ENCODE results near the gene NFIA.

DNA sequence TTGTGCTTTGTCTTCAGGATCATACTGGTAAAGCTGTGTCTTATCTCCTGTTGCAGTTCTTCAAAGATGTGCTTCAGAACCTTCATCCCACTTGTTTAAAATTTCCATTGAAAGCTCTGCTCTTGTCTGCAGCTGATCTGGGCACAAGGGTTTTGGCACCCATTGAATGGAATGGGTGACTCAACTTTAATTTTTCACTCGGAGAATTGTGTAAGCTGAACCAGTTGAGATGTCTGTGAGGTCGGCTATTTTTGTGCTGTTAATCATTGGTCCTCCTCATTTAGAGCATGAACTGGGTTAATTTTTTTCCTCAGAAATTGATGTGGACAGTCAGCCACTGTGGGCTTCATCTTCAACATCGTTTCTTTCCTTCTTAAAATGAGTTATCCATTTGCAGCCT, 390.5 kb downstream of the NFIA start:
- no peak for TF ChIP-seq EZH2 (IDR thresholded peaks at IDR 0.05; ENCODE audit: borderline replicate concordance, control insufficient read depth, low read depth, low read length)
- no peak for TF ChIP-seq ZNF24 (IDR thresholded peaks at IDR 0.05)
- TF ChIP-seq, protein P1, sequence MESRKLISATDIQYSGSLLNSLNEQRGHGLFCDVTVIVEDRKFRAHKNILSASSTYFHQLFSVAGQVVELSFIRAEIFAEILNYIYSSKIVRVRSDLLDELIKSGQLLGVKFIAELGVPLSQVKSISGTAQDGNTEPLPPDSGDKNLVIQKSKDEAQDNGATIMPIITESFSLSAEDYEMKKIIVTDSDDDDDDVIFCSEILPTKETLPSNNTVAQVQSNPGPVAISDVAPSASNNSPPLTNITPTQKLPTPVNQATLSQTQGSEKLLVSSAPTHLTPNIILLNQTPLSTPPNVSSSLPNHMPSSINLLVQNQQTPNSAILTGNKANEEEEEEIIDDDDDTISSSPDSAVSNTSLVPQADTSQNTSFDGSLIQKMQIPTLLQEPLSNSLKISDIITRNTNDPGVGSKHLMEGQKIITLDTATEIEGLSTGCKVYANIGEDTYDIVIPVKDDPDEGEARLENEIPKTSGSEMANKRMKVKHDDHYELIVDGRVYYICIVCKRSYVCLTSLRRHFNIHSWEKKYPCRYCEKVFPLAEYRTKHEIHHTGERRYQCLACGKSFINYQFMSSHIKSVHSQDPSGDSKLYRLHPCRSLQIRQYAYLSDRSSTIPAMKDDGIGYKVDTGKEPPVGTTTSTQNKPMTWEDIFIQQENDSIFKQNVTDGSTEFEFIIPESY (IDR thresholded peaks at IDR 0.05), result no peak
- TF ChIP-seq GABPA (IDR thresholded peaks at IDR 0.05; ENCODE audit: low read depth), result no peak
- no peak for TF ChIP-seq EP300 (IDR thresholded peaks at IDR 0.05; ENCODE audit: borderline replicate concordance in 1 of 2, control insufficient read depth in 1 of 2, low read depth in 2 of 2, low read length in 2 of 2)
- no peak for TF ChIP-seq ZBTB40 (IDR thresholded peaks at IDR 0.05; ENCODE audit: borderline replicate concordance)
- TF ChIP-seq, protein P2, sequence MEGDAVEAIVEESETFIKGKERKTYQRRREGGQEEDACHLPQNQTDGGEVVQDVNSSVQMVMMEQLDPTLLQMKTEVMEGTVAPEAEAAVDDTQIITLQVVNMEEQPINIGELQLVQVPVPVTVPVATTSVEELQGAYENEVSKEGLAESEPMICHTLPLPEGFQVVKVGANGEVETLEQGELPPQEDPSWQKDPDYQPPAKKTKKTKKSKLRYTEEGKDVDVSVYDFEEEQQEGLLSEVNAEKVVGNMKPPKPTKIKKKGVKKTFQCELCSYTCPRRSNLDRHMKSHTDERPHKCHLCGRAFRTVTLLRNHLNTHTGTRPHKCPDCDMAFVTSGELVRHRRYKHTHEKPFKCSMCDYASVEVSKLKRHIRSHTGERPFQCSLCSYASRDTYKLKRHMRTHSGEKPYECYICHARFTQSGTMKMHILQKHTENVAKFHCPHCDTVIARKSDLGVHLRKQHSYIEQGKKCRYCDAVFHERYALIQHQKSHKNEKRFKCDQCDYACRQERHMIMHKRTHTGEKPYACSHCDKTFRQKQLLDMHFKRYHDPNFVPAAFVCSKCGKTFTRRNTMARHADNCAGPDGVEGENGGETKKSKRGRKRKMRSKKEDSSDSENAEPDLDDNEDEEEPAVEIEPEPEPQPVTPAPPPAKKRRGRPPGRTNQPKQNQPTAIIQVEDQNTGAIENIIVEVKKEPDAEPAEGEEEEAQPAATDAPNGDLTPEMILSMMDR (IDR thresholded peaks at IDR 0.05 in 2 of 3, conservative IDR thresholded peaks at IDR 0.05 in 1 of 3; ENCODE audit: control insufficient read depth in 2 of 3, extremely low read depth in 1 of 3, insufficient read depth in 1 of 3, low read depth in 3 of 3, low read length in 3 of 3), result no peak
- no peak for TF ChIP-seq DPF2 (IDR thresholded peaks at IDR 0.05)
- no peak for TF ChIP-seq JUNB (IDR thresholded peaks at IDR 0.05)
- no peak for TF ChIP-seq ZNF274 (IDR thresholded peaks at IDR 0.05; ENCODE audit: insufficient read depth, insufficient read length)
- no peak for TF ChIP-seq MYC (IDR thresholded peaks at IDR 0.05; ENCODE audit: insufficient read depth, insufficient read length, insufficient replicate concordance, low read length, severe bottlenecking)
- TF ChIP-seq IKZF2 (IDR thresholded peaks at IDR 0.05), result no peak
- TF ChIP-seq, protein P3, sequence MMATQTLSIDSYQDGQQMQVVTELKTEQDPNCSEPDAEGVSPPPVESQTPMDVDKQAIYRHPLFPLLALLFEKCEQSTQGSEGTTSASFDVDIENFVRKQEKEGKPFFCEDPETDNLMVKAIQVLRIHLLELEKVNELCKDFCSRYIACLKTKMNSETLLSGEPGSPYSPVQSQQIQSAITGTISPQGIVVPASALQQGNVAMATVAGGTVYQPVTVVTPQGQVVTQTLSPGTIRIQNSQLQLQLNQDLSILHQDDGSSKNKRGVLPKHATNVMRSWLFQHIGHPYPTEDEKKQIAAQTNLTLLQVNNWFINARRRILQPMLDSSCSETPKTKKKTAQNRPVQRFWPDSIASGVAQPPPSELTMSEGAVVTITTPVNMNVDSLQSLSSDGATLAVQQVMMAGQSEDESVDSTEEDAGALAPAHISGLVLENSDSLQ (IDR thresholded peaks at IDR 0.05), result no peak
- no peak for TF ChIP-seq POLR2AphosphoS5 (IDR thresholded peaks at IDR 0.05; ENCODE audit: low read length)

Data from GM12878 (cell line).